ENCODE measurements around the gene CTDSP2.

The CTDSP2 gene

GRCh38 chr12:57813111-57813970 is 33.2 kb downstream of the CTDSP2 start:
- DNase-seq: no peak

- DNase-seq: no peak
Observed at GRCh38 chr12:57811028-57811755, 35.3 kb downstream of the CTDSP2 start.

GRCh38 chr12:57810450-57810849 is 36.1 kb downstream of the CTDSP2 start:
- DNase-seq: no peak

GRCh38 chr12:57809425-57809824 is 37.1 kb downstream of the CTDSP2 start:
- DNase-seq: no peak

GRCh38 chr12:57808351-57808750 is 38.2 kb downstream of the CTDSP2 start:
- no peak for DNase-seq

GRCh38 chr12:57807285-57807684 is 39.2 kb downstream of the CTDSP2 start:
- no peak for DNase-seq

- no peak for DNase-seq
Observed at GRCh38 chr12:57806677-57807076, 39.9 kb downstream of the CTDSP2 start.

- no peak for DNase-seq
Observed at GRCh38 chr12:57803319-57803893, 43.1 kb downstream of the CTDSP2 start.

- DNase-seq: no peak
Observed at GRCh38 chr12:57802607-57803006, 43.9 kb downstream of the CTDSP2 start.

- DNase-seq: no peak
Observed at GRCh38 chr12:57800965-57801364, 45.6 kb downstream of the CTDSP2 start.

- DNase-seq: no peak
Observed at GRCh38 chr12:57797933-57798332, 48.6 kb downstream of the CTDSP2 start.

GRCh38 chr12:57796996-57797395 is 49.5 kb downstream of the CTDSP2 start:
- no peak for DNase-seq

- DNase-seq: no peak
Observed at GRCh38 chr12:57795354-57795753, 51.2 kb downstream of the CTDSP2 start.

- DNase-seq: no peak
Observed at GRCh38 chr12:57793920-57794319, 52.6 kb downstream of the CTDSP2 start.

GRCh38 chr12:57783861-57784260 is 62.7 kb downstream of the CTDSP2 start:
- DNase-seq: no peak

GRCh38 chr12:57783466-57783801 is 63.1 kb downstream of the CTDSP2 start:
- no peak for DNase-seq

- peak; percentile 52 for DNase-seq
Observed at GRCh38 chr12:57782608-57783465, 63.7 kb downstream of the CTDSP2 start, which contains the start of gene TSFM. Gene TSFM (plus strand): TSS chr12:57782787. CDS start chr12:57782802, 15 bp downstream.

- no peak for DNase-seq
Observed at GRCh38 chr12:57782243-57782607, 64.3 kb downstream of the CTDSP2 start.

GRCh38 chr12:57781801-57782200 is 64.7 kb downstream of the CTDSP2 start:
- DNase-seq: no peak

GRCh38 chr12:57781244-57781643 is 65.3 kb downstream of the CTDSP2 start:
- DNase-seq: no peak

GRCh38 chr12:57780284-57780897 is 66.1 kb downstream of the CTDSP2 start:
- no peak for DNase-seq

- no peak for DNase-seq
Observed at GRCh38 chr12:57779736-57780135, 66.8 kb downstream of the CTDSP2 start.

GRCh38 chr12:57777911-57778310 is 68.6 kb downstream of the CTDSP2 start:
- no peak for DNase-seq

Data from DMS79 (cell line).